ENCODE results near the gene STYX.

STYX gene, protein sequence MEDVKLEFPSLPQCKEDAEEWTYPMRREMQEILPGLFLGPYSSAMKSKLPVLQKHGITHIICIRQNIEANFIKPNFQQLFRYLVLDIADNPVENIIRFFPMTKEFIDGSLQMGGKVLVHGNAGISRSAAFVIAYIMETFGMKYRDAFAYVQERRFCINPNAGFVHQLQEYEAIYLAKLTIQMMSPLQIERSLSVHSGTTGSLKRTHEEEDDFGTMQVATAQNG

GRCh38 chr14:52729925-52730708 lies at the start of gene STYX:
STYX (plus strand) TSS chr14:52730166; CDS start chr14:52730475, 309 bp downstream.
- DNase-seq: peak; percentile 98

DNA sequence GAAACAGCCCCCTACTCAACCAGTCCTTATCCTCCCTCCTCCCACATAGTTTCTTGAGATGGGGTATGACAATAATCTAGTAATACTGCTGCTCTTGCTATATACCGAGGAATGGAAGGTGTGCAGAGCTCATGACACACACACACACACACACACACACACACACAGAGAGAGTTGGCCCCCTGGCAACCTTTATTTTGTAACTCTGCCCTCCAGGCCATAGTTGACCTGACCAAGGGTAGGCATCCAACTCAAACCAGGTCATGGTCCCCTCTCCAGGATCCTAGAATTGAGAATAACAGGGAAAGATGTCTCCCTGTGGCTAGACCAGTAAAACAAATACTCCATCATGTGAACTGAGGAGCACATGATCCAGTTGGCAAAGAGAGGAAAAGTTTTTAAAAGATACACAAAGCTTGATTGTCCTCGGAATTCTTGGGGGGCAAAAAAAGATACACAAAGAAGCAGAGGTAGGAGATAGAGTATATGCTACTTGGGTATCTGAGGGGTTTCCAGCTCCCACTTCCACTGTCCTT lies 45.9 kb upstream of the STYX start:
- DNase-seq: no peak

DNA sequence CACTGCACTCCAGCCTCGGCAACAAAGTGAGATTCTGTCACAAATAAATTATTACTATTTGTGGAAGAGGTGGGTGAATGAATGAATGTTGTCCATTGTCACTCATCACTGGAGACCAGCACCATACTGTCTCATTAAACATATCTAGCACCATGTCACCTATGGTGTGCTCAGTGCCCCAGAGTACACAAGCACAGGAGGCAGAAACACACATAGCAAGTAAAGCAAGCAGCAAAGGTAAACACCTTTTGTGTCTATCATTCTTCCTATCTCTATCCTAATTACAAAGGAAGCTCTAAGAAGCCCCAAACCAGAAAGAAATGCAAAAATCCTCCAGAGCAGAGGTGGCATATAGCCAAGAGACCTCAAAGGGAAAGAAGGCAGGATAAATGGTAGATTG lies 43.8 kb upstream of the STYX start:
- DNase-seq: no peak

GRCh38 chr14:52690983-52691760 lies 38.8 kb upstream of the STYX start:
- DNase-seq: no peak

GRCh38 chr14:52692248-52692962 lies 37.6 kb upstream of the STYX start:
- peak; percentile 32 for DNase-seq

- DNase-seq: no peak
Measured at GRCh38 chr14:52693036-52693435, 36.9 kb upstream of the STYX start.

GRCh38 chr14:52693532-52693931 lies 36.4 kb upstream of the STYX start:
- no peak for DNase-seq

GRCh38 chr14:52694761-52695480 lies 35.0 kb upstream of the STYX start:
- peak; percentile 72 for DNase-seq

GRCh38 chr14:52695481-52696091 lies 34.4 kb upstream of the STYX start, which contains the start of gene ERO1A:
ERO1A (minus strand) TSS chr14:52695558; CDS start chr14:52695481, 77 bp downstream.
- peak; percentile 67 for DNase-seq

GRCh38 chr14:52700701-52701172 lies 29.2 kb upstream of the STYX start:
- DNase-seq: no peak

GRCh38 chr14:52701223-52701622 lies 28.7 kb upstream of the STYX start:
- no peak for DNase-seq

DNA sequence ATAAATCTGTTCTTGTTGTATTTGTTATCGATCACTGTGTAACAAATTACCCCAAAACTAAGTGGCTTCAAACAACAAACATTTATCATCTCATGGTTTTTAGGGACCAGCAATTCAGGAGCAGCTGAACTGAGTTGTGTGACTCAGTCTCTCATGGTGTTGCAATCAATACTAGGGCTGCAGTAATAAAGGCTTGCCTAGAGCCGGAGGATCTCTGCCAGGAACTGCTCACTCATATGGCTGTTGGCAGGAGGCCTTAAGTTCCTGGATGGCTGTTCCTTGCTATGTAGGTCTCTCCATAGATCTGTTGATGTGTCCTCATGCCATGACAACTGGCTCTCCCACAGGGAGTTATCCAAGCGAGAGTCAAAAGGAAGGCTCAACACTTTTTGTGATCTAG lies 26.7 kb upstream of the STYX start:
- DNase-seq: no peak

DNA sequence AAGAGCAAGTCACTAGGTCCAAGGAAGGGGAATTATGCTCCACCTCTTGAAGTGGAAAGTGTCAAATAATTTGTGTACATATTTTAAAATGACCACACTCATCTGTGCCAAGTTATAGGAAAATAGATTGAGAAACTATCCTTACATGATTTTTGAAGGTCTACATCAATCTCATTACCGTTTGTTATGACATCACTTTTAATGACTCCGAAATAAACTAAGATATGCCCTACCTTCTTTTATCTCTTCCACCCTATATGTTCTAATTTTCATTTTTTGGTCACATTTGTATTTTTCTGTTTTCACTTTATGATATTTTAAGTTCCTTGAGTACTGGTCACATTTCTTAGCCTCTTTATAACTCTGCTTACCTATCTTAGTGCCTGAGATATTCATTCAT lies 26.3 kb upstream of the STYX start:
- DNase-seq: no peak

GRCh38 chr14:52706286-52706685 lies 23.7 kb upstream of the STYX start:
- peak; percentile 77 for DNase-seq

DNA sequence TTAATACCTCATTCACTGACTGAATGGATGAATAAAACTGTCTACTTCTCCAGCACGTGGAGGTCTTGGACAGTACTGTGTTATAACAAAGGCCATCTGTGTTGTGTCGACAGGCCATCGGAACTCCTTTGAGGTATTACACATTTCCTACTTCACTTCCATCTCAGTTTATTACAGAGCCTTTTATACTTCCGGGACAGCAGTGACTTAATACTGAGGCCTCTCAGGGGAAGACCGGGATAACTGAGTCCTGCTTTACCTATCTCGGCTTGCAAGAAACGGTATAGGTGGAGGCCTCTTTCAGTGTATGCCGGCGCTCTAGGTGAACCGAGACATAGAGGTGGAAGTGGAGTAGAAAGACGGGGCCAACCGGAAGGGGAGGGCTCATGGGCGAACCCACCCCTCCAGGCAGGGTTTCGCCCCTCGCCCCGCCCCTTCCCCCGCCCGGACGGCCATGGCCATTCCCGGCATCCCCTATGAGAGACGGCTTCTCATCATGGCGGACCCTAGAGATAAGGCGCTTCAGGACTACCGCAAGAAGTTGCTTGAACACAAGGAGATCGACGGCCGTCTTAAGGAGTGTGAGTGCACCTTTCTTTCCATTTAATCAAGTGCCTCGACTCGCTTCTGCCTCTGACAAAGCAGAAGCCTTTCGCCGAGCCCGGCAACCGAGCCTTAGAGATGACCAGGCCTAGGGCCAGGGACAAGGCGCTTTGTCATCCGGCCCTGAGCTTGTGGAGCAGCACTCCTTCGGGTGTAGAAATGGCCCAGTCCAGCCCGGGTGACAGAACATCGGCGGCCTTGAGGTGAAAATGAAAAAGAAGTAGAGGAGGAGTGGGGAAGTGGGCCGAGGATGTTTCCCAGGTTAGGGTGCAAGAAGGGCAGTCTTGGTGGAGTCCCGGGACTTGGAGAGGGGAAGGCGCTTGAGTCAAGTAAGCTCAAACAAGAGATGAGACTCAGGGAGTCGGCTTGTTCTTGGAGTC lies 23.0 kb upstream of the STYX start, which contains the start of gene PSMC6:
TSS of gene PSMC6 (plus strand) at position 477 of the 983 bp plus-strand sequence. CDS start at position 497, 20 bp downstream.
- peak; percentile 95 for DNase-seq

DNA sequence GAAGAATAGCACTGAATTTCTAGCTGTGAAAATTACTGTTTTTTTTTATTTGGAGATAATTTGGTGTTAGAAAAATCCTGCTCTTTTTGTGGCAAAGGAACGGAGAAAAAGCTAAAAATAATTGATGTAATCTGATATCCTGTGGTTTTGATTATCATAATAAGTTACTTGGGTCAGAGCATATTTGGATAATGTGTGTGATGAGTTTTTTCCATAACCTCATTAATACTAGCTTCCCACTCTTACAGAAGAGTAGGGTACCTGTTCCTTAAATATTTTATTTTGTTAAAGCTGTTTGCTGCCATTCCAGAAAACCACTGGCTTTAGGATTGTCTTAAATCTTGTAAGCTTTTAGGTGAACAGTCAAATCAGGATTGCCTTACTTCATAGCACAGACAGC lies 18.3 kb upstream of the STYX start:
- no peak for DNase-seq

DNA sequence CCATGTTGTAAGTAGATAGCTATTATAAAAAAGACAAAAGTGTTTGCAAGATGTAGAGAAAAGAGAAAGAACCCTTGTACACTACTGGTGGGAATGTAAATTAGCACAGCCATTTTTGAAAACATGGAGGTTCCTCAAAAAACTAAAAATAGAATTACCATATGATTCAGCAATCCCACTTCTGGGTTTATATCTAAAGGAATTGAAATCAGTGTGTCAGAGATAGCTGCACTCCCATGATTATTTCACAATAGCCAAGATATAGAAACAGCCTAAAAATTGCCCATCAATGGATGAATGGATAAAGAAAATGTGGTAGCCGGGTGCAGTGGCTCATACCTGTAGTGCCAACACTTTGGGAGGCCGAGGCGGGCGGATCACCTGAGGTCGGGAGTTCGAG lies 13.8 kb upstream of the STYX start:
- DNase-seq: no peak

GRCh38 chr14:52723514-52724359 lies 6.2 kb upstream of the STYX start:
- no peak for DNase-seq

DNA sequence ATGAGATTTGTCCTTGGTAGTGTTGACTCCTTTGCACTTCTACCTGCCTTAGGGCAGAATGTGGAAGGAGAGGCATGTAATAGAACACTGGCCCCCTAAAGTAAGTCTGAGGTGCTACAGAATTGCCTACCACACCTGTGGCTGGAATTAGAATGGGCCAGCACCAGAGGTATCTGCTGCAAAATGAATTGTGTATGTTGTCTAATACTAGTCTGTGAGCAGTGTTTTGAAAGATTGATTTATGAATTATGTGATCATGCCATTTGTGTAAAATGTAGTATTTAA lies 5.7 kb upstream of the STYX start:
- DNase-seq: no peak
